Measurements from ENCODE around the gene EHD4.

DNA sequence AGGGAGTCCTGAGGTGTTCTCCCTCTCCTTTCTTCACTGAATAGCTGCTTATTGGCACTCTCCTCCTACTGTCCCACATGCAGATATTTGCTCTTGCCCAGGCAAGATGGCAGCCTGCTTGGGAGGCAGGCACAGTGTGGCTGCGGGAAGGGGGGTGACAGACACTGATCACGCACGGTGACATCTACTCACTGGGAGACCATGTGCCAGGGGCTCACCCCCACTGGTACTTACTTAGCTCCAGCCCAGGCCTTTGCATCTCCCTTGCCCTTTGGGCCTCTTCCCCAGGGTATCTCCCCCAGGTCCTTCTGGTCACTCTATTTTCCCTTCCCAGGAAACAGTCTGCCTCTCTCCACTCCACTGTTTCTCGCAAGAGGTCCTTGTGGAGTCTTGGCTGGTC, 42.0 kb upstream of the EHD4 start:
- no peak for TF ChIP-seq POLR2A (IDR thresholded peaks at IDR 0.05)
- TF ChIP-seq, protein P1, sequence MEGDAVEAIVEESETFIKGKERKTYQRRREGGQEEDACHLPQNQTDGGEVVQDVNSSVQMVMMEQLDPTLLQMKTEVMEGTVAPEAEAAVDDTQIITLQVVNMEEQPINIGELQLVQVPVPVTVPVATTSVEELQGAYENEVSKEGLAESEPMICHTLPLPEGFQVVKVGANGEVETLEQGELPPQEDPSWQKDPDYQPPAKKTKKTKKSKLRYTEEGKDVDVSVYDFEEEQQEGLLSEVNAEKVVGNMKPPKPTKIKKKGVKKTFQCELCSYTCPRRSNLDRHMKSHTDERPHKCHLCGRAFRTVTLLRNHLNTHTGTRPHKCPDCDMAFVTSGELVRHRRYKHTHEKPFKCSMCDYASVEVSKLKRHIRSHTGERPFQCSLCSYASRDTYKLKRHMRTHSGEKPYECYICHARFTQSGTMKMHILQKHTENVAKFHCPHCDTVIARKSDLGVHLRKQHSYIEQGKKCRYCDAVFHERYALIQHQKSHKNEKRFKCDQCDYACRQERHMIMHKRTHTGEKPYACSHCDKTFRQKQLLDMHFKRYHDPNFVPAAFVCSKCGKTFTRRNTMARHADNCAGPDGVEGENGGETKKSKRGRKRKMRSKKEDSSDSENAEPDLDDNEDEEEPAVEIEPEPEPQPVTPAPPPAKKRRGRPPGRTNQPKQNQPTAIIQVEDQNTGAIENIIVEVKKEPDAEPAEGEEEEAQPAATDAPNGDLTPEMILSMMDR (IDR thresholded peaks at IDR 0.05), result no peak
